Parathyroid adenoma (tissue), 2 donors: ENCODE measurements around the gene FARSA.
"Not testable (repeated sequence)": the region's sequence is repeated elsewhere in the genome, so short reads cannot be mapped to it uniquely, and the experiment has no call there.

Experiments used
- H2AFZ ChIP-seq: fragments of 300-600 bp; sonication (generic); one replicate; pipeline ENCODE4 v1.7.0; 2017; ENCODE audit warnings: antibody characterized with exemption, mild to moderate bottlenecking
- H3K27ac ChIP-seq: fragments of 300-600 bp; sonication (generic); one replicate; pipeline ENCODE4 v1.7.0; 2017
- H3K27me3 ChIP-seq: fragments of 300-600 bp; sonication (generic); one replicate; pipeline ENCODE4 v1.7.0; 2017; ENCODE audit warnings: low read length; ENCODE audit not compliant: control insufficient read depth, insufficient read depth
- H3K36me3 ChIP-seq: fragments of 300-600 bp; sonication (generic); one replicate; pipeline ENCODE4 v1.7.0; 2017; ENCODE audit warnings: low read length; ENCODE audit not compliant: control insufficient read depth, insufficient read depth
- H3K4me1 ChIP-seq: fragments of 300-600 bp; sonication (generic); one replicate; pipeline ENCODE4 v1.7.0; 2017; ENCODE audit warnings: control low read depth
- H3K4me2 ChIP-seq: fragments of 300-600 bp; sonication (generic); one replicate; pipeline ENCODE4 v1.7.0; 2017; ENCODE audit warnings: low read length
- H3K4me3 ChIP-seq: fragments of 300-600 bp; sonication (generic); one replicate; pipeline ENCODE4 v1.7.0; 2017; ENCODE audit warnings: low read depth, low read length
- H3K79me2 ChIP-seq: fragments of 300-600 bp; sonication (generic); one replicate; pipeline ENCODE4 v1.7.0; 2017; ENCODE audit warnings: control low read depth
- H3K9ac ChIP-seq: fragments of 300-600 bp; sonication (generic); one replicate; pipeline ENCODE4 v1.7.0; 2017; ENCODE audit warnings: mild to moderate bottlenecking
- H3K9me3 ChIP-seq: fragments of 300-600 bp; sonication (generic); one replicate; pipeline ENCODE4 v1.7.0; 2017; ENCODE audit warnings: low read length; ENCODE audit not compliant: control insufficient read depth
- TF ChIP-seq, protein P1 (sequence below): fragments of 300-600 bp; sonication (generic); IDR thresholded peaks from one replicate; pipeline ENCODE4 v1.7.0; 2017; ENCODE audit warnings: antibody characterized with exemption, mild to moderate bottlenecking
- donor health status: primary hyperparathyroidism.

Gene FARSA

DNA sequence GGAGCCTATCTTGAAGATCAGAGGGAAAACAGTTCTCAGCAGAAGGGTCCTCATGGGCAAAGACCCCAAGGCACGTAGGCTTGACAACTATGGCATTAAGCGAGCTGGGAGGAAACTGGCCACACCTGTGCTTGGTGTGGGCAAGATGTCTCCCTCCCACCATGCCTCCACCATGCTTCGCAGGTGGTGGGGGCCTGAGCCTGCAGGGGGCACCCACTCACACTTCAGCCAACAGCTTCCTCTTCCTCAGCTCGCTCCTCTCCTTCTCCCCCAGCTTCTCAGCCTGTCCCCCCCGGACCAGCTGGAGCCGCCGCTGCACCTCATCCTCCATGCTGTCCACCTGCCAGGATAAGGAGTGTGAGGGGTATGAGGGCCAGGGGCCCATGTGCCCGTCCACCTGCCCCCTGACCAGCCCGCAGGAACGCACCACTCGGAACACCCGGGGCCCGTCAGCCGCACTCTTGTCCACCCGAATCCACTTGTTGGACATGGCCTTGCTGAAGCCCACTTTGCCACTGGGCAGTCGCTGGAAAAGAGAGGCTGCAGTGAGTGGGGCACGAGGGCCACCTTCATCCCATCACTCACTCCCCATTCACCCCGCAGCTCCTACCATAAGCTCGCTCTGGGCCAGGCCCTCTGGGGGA is 3.4 kb downstream of the FARSA start:
- Histone ChIP-seq H3K79me2 (peaks cover 20% of the 10 kb centered on the region), H3K4me1 (peaks cover 12% of the 10 kb centered on the region), H3K9me3 (no peaks in the 10 kb centered on the region), H3K9ac (no peak overlapping the region), H3K36me3 (no peaks in the 10 kb centered on the region), H3K27ac (no peak overlapping the region), H3K27me3 (no peaks in the 10 kb centered on the region), H3K4me2 (no peak overlapping the region), H3K4me3 (no peak overlapping the region), H2AFZ (no peak overlapping the region)
- TF ChIP-seq, protein P1, sequence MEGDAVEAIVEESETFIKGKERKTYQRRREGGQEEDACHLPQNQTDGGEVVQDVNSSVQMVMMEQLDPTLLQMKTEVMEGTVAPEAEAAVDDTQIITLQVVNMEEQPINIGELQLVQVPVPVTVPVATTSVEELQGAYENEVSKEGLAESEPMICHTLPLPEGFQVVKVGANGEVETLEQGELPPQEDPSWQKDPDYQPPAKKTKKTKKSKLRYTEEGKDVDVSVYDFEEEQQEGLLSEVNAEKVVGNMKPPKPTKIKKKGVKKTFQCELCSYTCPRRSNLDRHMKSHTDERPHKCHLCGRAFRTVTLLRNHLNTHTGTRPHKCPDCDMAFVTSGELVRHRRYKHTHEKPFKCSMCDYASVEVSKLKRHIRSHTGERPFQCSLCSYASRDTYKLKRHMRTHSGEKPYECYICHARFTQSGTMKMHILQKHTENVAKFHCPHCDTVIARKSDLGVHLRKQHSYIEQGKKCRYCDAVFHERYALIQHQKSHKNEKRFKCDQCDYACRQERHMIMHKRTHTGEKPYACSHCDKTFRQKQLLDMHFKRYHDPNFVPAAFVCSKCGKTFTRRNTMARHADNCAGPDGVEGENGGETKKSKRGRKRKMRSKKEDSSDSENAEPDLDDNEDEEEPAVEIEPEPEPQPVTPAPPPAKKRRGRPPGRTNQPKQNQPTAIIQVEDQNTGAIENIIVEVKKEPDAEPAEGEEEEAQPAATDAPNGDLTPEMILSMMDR: no peak

DNA sequence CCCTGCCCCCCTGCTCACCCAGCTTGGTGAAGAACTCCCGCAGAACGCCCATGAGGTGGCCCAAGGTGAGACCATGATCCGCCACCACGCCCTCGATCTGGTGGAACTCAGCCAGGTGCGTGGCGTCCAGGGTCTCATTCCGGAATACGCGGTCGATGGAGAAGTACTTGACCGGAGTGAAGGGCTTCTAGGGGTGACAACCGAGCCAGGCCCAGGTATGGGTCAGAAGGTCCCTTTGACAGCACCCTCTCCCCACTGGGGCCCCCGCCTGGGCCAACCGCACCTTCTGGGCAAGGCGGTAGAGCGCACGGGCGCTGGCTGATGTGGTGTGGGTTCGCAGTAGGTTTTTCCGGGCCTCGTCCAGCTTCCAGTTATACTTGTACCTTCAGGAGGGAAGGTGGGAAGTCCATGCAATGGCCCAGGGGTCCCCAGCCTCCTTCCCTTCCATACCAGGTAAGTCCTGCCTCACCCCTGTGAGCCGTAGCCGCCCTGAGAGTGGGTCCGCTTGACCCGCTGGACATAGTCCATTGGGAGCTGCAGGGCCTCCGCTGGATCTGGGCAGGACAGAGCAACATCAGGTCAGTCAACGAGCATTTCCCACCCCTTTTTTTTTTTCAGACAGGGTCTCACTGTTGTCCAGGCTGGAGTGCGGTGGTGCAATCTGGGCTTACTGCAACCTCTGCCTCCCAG is 8.7 kb downstream of the FARSA start:
- peaks cover 2% of the 10 kb centered on the region for H3K79me2 ChIP-seq
- peaks cover 2% of the 10 kb centered on the region for H3K36me3 ChIP-seq
- no peak overlapping the region for H2AFZ ChIP-seq
- H3K9ac ChIP-seq: no peak overlapping the region
- no peaks in the 10 kb centered on the region for H3K27me3 ChIP-seq
- no peaks in the 10 kb centered on the region for H3K9me3 ChIP-seq
- no peaks in the 10 kb centered on the region for H3K4me1 ChIP-seq
- no peak overlapping the region for H3K4me2 ChIP-seq
- TF ChIP-seq, protein P1: no peak
- H3K4me3 ChIP-seq: no peak overlapping the region
- no peak overlapping the region for H3K27ac ChIP-seq

DNA sequence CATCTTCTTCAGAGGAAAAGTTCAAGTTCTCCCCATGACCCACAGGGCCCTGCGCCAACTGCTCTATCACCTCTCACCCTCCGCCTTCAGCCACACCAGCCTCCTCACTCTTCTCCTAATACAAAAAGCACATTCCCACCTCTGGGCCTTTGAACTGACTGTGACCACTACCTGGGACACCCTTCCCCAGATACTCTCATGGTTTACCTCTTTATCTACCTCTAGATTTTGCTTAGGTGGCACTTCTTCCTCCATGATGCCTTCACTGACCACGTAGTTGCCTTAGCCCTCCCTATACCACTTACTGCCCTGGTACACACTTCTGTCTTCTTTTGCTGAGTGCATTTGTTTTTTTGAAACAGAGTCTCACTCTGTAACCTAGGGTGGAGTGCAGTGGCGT is 10.6 kb downstream of the FARSA start:
- H2AFZ ChIP-seq: no peak overlapping the region
- TF ChIP-seq, protein P1: no peak
- H3K9me3 ChIP-seq: no peaks in the 10 kb centered on the region
- H3K79me2 ChIP-seq: no peaks in the 10 kb centered on the region
- no peak overlapping the region for H3K9ac ChIP-seq
- no peak overlapping the region for H3K27ac ChIP-seq
- peaks cover 2% of the 10 kb centered on the region for H3K36me3 ChIP-seq
- no peak overlapping the region for H3K4me2 ChIP-seq
- no peaks in the 10 kb centered on the region for H3K27me3 ChIP-seq
- H3K4me3 ChIP-seq: no peak overlapping the region
- H3K4me1 ChIP-seq: no peaks in the 10 kb centered on the region

DNA sequence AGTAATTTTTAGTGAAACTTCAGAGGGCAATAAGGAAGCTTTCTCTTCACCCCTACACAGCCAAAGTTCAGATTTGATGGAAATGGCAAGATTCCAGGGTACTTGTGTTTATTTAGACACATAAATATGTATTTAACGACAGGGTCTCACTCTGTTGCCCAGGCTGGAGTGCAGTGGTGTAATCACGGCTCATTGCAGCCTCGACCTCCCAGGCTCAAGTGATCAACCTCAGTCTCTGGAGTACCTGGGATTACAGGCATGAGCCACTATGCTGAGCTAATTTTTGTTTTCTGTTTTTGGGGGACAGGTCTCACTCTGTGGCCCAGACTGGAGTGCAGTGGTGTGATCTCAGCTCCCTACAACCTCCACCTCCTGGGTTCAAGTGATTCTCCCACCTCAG is 12.5 kb downstream of the FARSA start:
- H2AFZ ChIP-seq: no peak overlapping the region
- H3K4me3 ChIP-seq: no peak overlapping the region
- no peak overlapping the region for H3K9ac ChIP-seq
- H3K36me3 ChIP-seq: peaks cover 2% of the 10 kb centered on the region
- no peaks in the 10 kb centered on the region for H3K79me2 ChIP-seq
- H3K4me2 ChIP-seq: no peak overlapping the region
- TF ChIP-seq, protein P1: no peak
- H3K9me3 ChIP-seq: no peaks in the 10 kb centered on the region
- H3K27ac ChIP-seq: no peak overlapping the region
- H3K27me3 ChIP-seq: no peaks in the 10 kb centered on the region
- no peaks in the 10 kb centered on the region for H3K4me1 ChIP-seq

DNA sequence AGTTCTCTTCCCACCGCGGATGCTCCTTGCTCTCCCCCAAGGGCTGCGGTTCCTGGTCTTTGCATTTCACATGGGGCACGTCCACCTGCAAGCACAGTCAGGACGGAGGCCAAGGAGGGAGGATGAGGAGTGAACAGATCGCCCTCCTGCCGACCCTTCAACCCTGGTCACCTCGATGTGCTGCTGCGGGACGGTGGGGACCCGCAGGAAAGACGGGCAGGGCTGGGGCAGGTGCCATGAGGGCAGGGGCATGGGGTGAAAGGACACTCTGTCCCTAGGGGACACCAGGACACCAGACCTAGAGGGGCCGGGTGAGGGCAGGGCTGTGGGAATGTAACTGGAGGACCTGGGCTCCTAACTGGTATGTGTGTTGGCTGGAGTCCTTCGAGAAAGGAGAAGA is 15.3 kb downstream of the FARSA start:
- Histone ChIP-seq H3K36me3 (peaks cover 2% of the 10 kb centered on the region), H3K4me3 (no peak overlapping the region), H3K9ac (no peak overlapping the region), H2AFZ (no peak overlapping the region), H3K27me3 (no peaks in the 10 kb centered on the region), H3K79me2 (no peaks in the 10 kb centered on the region), H3K27ac (no peak overlapping the region), H3K9me3 (no peaks in the 10 kb centered on the region), H3K4me1 (peaks cover 4% of the 10 kb centered on the region), H3K4me2 (no peak overlapping the region)
- TF ChIP-seq, protein P1: no peak

DNA sequence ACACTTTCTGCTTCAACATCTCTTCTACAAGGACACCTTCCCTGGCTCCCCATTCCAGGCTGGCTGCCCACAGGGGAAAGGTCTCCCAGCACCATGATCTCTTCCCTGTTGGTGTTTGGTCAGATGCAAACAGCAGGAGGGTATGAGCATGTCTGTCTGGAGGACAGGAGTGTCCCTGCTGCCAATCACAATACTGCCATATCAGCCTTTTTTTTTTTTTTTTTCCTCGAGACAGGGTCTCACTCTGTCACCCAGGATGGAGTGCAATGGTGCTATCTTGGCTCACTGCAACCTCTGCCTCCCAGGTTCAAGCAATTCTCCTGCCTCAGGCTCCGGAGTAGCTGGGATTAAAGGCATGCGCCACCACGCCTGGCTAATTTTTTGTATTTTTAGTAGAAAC is 17.7 kb downstream of the FARSA start:
- H3K27me3 ChIP-seq, H3K27ac ChIP-seq, H3K4me2 ChIP-seq, H3K9me3 ChIP-seq, H2AFZ ChIP-seq, H3K9ac ChIP-seq, H3K4me1 ChIP-seq, H3K79me2 ChIP-seq, H3K36me3 ChIP-seq, H3K4me3 ChIP-seq: not testable (repeated sequence)
